H9 (cell line): ENCODE results near the gene SLC25A29. TPM values are rescaled to one million over a fixed set of nuclear protein-coding genes. Genes with fewer than 3 reads are reported as not detected.

Source experiments
- DNase-seq: peaks from one replicate; pipeline ENCODE4 v3.0.0-alpha.2; 2017
- H2AFZ ChIP-seq: one replicate; pipeline ENCODE4 v1.6.1; 2013; ENCODE audit warnings: mild to moderate bottlenecking, low read length, control low read depth, moderate library complexity
- H2AK5ac ChIP-seq: 2 replicates; pipeline ENCODE4 v1.6.1; 2013; ENCODE audit warnings: low read length, control low read depth, mixed read lengths; ENCODE audit not compliant: insufficient read length
- H2BK120ac ChIP-seq: one replicate; pipeline ENCODE4 v1.6.1; 2013; ENCODE audit warnings: low read depth, mild to moderate bottlenecking, low read length, control low read depth, inconsistent platforms; ENCODE audit not compliant: poor library complexity, severe bottlenecking
- H2BK12ac ChIP-seq: 2 replicates; pipeline ENCODE4 v1.6.1; 2013; ENCODE audit warnings: low read length, control low read depth, mixed read lengths, low read depth; ENCODE audit not compliant: insufficient read length
- H2BK15ac ChIP-seq: 2 replicates; pipeline ENCODE4 v1.6.1; 2013; ENCODE audit warnings: low read depth, low read length, control low read depth
- H2BK20ac ChIP-seq: one replicate; pipeline ENCODE4 v1.6.1; 2013; ENCODE audit warnings: low read depth, mild to moderate bottlenecking, low read length, control low read depth, inconsistent platforms; ENCODE audit not compliant: poor library complexity, severe bottlenecking
- H2BK5ac ChIP-seq: 2 replicates; pipeline ENCODE4 v1.6.1; 2013; ENCODE audit warnings: low read length, control low read depth, mixed read lengths; ENCODE audit not compliant: insufficient read length
- H3K14ac ChIP-seq: 2 replicates; pipeline ENCODE4 v1.6.1; 2013; ENCODE audit warnings: low read length, control low read depth; ENCODE audit not compliant: insufficient read depth
- H3K18ac ChIP-seq: 2 replicates; pipeline ENCODE4 v1.6.1; 2013; ENCODE audit warnings: low read depth, mild to moderate bottlenecking, mixed read lengths, low read length, control low read depth; ENCODE audit not compliant: insufficient read length
- H3K23ac ChIP-seq: 2 replicates; pipeline ENCODE4 v1.6.1; 2013; ENCODE audit warnings: low read length, control low read depth, mixed read lengths, low read depth; ENCODE audit not compliant: insufficient read length
- H3K23me2 ChIP-seq: 2 replicates; pipeline ENCODE4 v1.6.1; 2013; ENCODE audit warnings: low read depth, mild to moderate bottlenecking, mixed read lengths, low read length, control low read depth; ENCODE audit not compliant: insufficient read length, poor library complexity, severe bottlenecking
- H3K27ac ChIP-seq: 2 replicates; pipeline ENCODE4 v1.5.1; 2013; ENCODE audit warnings: low read length, control low read depth, mixed read lengths, low read depth; ENCODE audit not compliant: insufficient read length
- H3K27me3 ChIP-seq: 2 replicates; pipeline ENCODE4 v1.6.1; 2013; ENCODE audit warnings: low read length, control low read depth, inconsistent platforms; ENCODE audit not compliant: insufficient read depth
- H3K4ac ChIP-seq: 2 replicates; pipeline ENCODE4 v1.6.1; 2013; ENCODE audit warnings: low read depth, mild to moderate bottlenecking, control low read depth, inconsistent platforms, low read length, moderate library complexity
- H3K4me1 ChIP-seq: 2 replicates; pipeline ENCODE4 v1.6.1; 2013; ENCODE audit warnings: low read length, control low read depth, inconsistent platforms; ENCODE audit not compliant: insufficient read depth
- H3K4me2 ChIP-seq: 2 replicates; pipeline ENCODE4 v1.6.1; 2013; ENCODE audit warnings: low read length, control low read depth, mixed read lengths; ENCODE audit not compliant: insufficient read length, insufficient read depth
- H3K56ac ChIP-seq: 2 replicates; pipeline ENCODE4 v1.6.1; 2013; ENCODE audit warnings: low read depth, mild to moderate bottlenecking, mixed read lengths, low read length, control low read depth; ENCODE audit not compliant: insufficient read length
- H3K79me1 ChIP-seq: 2 replicates; pipeline ENCODE4 v1.6.1; 2013; ENCODE audit warnings: low read depth, mild to moderate bottlenecking, moderate library complexity, low read length, control low read depth, inconsistent platforms; ENCODE audit not compliant: insufficient read depth, poor library complexity, severe bottlenecking
- H3K79me2 ChIP-seq: 2 replicates; pipeline ENCODE4 v1.6.1; 2013; ENCODE audit warnings: low read length, control low read depth, inconsistent platforms; ENCODE audit not compliant: insufficient read depth
- H3K9ac ChIP-seq: 2 replicates; pipeline ENCODE4 v1.6.1; 2013; ENCODE audit warnings: low read length, control low read depth, mixed read lengths; ENCODE audit not compliant: insufficient read length; ENCODE audit errors: extremely low read depth
- H3K9me3 ChIP-seq: one replicate; pipeline ENCODE4 v1.6.1; 2013; ENCODE audit warnings: low read depth, low read length, inconsistent platforms; ENCODE audit not compliant: control insufficient read depth
- H3T11ph ChIP-seq: one replicate; pipeline ENCODE4 v1.6.1; 2013; ENCODE audit warnings: mild to moderate bottlenecking, low read length, control low read depth, inconsistent platforms
- H4K20me1 ChIP-seq: one replicate; pipeline ENCODE4 v1.6.1; 2013; ENCODE audit not compliant: control insufficient read depth, insufficient read length, insufficient read depth
- H4K5ac ChIP-seq: 2 replicates; pipeline ENCODE4 v1.6.1; 2013; ENCODE audit warnings: low read depth, mild to moderate bottlenecking, mixed read lengths, low read length, control low read depth; ENCODE audit not compliant: insufficient read length
- H4K8ac ChIP-seq: replicated peaks from 2 replicates; pipeline ENCODE4 v1.6.1; 2013; ENCODE audit warnings: low read length, control low read depth, mixed read lengths, low read depth; ENCODE audit not compliant: insufficient read length
- H4K91ac ChIP-seq: 2 replicates; pipeline ENCODE4 v1.6.1; 2013; ENCODE audit warnings: low read depth, mild to moderate bottlenecking, moderate library complexity, mixed read lengths, low read length, control low read depth; ENCODE audit not compliant: insufficient read length
- H3K27ac Mint-ChIP-seq, 3 experiments: 2 replicates in 2 of 3; 3 replicates in 1 of 3; pipeline ENCODE4 v1.8.0; 2020 to 2021; ENCODE audit warnings: mixed read lengths in 3 of 3, mild to moderate bottlenecking in 1 of 3, moderate library complexity in 1 of 3
- H3K27me3 Mint-ChIP-seq: 2 replicates; pipeline ENCODE4 v1.8.0; 2021; ENCODE audit warnings: low read depth, mild to moderate bottlenecking, moderate library complexity, mixed read lengths
- H3K36me3 Mint-ChIP-seq, 3 experiments: 2 replicates in 2 of 3; 3 replicates in 1 of 3; pipeline ENCODE4 v1.8.0; 2020 to 2021; ENCODE audit warnings: low read depth in 3 of 3, mixed read lengths in 3 of 3; ENCODE audit not compliant: insufficient read depth in 1 of 3
- H3K4me1 Mint-ChIP-seq, 2 experiments: 2 replicates each; pipeline ENCODE4 v1.8.0; 2020; ENCODE audit warnings: mixed read lengths in 2 of 2
- H3K4me3 Mint-ChIP-seq, 2 experiments: 2 replicates in 1 of 2; 3 replicates in 1 of 2; pipeline ENCODE4 v1.8.0; 2020 to 2021; ENCODE audit warnings: mild to moderate bottlenecking in 2 of 2, mixed read lengths in 2 of 2, moderate library complexity in 1 of 2
- H3K9me3 Mint-ChIP-seq, 2 experiments: 2 replicates in 1 of 2; 3 replicates in 1 of 2; pipeline ENCODE4 v1.8.0; 2020; ENCODE audit warnings: mild to moderate bottlenecking in 2 of 2, mixed read lengths in 2 of 2, moderate library complexity in 1 of 2
- CTCF ChIP-seq: fragments of 200-600 bp; sonication (generic); conservative IDR thresholded peaks from 3 replicates; pipeline ENCODE4 v1.8.0; 2021; ENCODE audit warnings: antibody characterized with exemption, mild to moderate bottlenecking
- WGBS: extraction: QIAGEN DNeasy Blood & Tissue Kit; methylation state at CpG from one replicate; pipeline ENCODE4 v1.1.7; 2013; ENCODE audit warnings: missing lambda C conversion rate, low lambda C conversion rate, mixed read lengths; ENCODE audit not compliant: insufficient read length; ENCODE audit errors: extremely low coverage; 5-methylcytosine and 5-hydroxymethylcytosine counted together
- total RNA-seq: library from RNA; stranded (reverse); gene quantifications from 2 replicates; pipeline ENCODE4 v1.2.1, GENCODE V29; 2021

SLC25A29 gene
- total RNA-seq, 1 experiment from 2014 or later: 175 TPM

- no peak overlapping the region for H2BK120ac ChIP-seq
- H3K23ac ChIP-seq: no peak overlapping the region
- Mint-ChIP-seq H3K27me3 (no peaks in the 10 kb centered on the region), H3K36me3 (peaks cover 5 to 30% (median 29%) of the 10 kb centered on the region in 3 experiments), H3K4me1 (peaks cover 27 to 37% of the 10 kb centered on the region in 2 experiments), H3K27ac (peak overlapping the region in 1 of 3 experiments; percentile 62; a peak in 2 of 7 replicates), H3K4me3 (peak overlapping the region; percentile 53 to 70), H3K9me3 (no peaks in the 10 kb centered on the region)
- no peak overlapping the region for H3K9ac ChIP-seq
- no peak overlapping the region for H3K18ac ChIP-seq
- no peak overlapping the region for H3K4ac ChIP-seq
- no peaks in the 10 kb centered on the region for H3K9me3 ChIP-seq
- H4K8ac ChIP-seq: no peak overlapping the region
- no peak overlapping the region for H3T11ph ChIP-seq
- H4K5ac ChIP-seq: no peak overlapping the region
- H2AK5ac ChIP-seq: no peak overlapping the region
- H2BK20ac ChIP-seq: no peak overlapping the region
- no peak overlapping the region for H3K14ac ChIP-seq
- H3K79me2 ChIP-seq: no peaks in the 10 kb centered on the region
- no peaks in the 10 kb centered on the region for H4K20me1 ChIP-seq
- no peaks in the 10 kb centered on the region for H3K79me1 ChIP-seq
- H3K4me1 ChIP-seq: no peaks in the 10 kb centered on the region; the same call in 1 of the 2 replicates
- H3K27ac ChIP-seq: no peak overlapping the region
- no peak overlapping the region for H3K4me2 ChIP-seq
- H4K91ac ChIP-seq: no peak overlapping the region
- H3K56ac ChIP-seq: no peak overlapping the region
- no peaks in the 10 kb centered on the region for H3K27me3 ChIP-seq
- no CpG with 5 or more reads among the region's 13 CpGs for WGBS
- no peak overlapping the region for H2AFZ ChIP-seq
- no peak overlapping the region for H2BK15ac ChIP-seq
- DNase-seq: no peak
- H3K23me2 ChIP-seq: no peaks in the 10 kb centered on the region
- H2BK12ac ChIP-seq: no peak overlapping the region
- TF ChIP-seq CTCF: no peak; the same call in 1 of the 3 replicates
- H2BK5ac ChIP-seq: no peak overlapping the region
Observed at GRCh38 chr14:100285913-100286400, 20.3 kb downstream of the SLC25A29 start.
